Common myeloid progenitor, CD34-positive (primary cell): Measurements from ENCODE around the gene POU2F1.

ENCODE experiments used
- CTCF ChIA-PET: fragments of 350-600 bp; sonication (Branson Sonifier 250); formaldehyde crosslinking; loops from one replicate; lab custom pipeline; 2021; ENCODE audit warnings: antibody characterized with exemption; lab: Charles Lee
- POLR2A ChIA-PET: fragments of 350-600 bp; sonication (Branson Sonifier 250); formaldehyde crosslinking; loops from one replicate; lab custom pipeline; 2021; ENCODE audit warnings: antibody characterized with exemption; lab: Charles Lee
- DNase-seq, 3 donors: peaks; one replicate each; pipeline versions ENCODE4 v3.0.0 to v3.0.0-alpha.2; 2013
- H3K27ac ChIP-seq, 2 experiments: 1 replicate in 1 of 2; 2 replicates in 1 of 2; pipeline ENCODE4 v1.7.0; 2013; ENCODE audit warnings: inconsistent platforms in 2 of 2, low read length in 2 of 2, mild to moderate bottlenecking in 2 of 2, low read depth in 1 of 2, moderate library complexity in 1 of 2; ENCODE audit not compliant: severe bottlenecking in 2 of 2, insufficient read depth in 1 of 2, poor library complexity in 1 of 2
- H3K27me3 ChIP-seq, 5 experiments: replicated peaks in 2 of 5; 1 replicate in 3 of 5; 2 replicates in 2 of 5; pipeline versions ENCODE4 v1.6.1 to v1.7.0; 2013; ENCODE audit warnings: low read length in 4 of 5, mild to moderate bottlenecking in 2 of 5, moderate library complexity in 2 of 5, inconsistent platforms in 1 of 5; ENCODE audit not compliant: insufficient read depth in 5 of 5, control insufficient read depth in 4 of 5
- H3K36me3 ChIP-seq, 4 experiments: 1 replicate in 2 of 4; 2 replicates in 2 of 4; pipeline versions ENCODE4 v1.6.1 to v1.7.0; 2013; ENCODE audit warnings: low read length in 3 of 4, control low read depth in 1 of 4, mild to moderate bottlenecking in 1 of 4; ENCODE audit not compliant: control insufficient read depth in 4 of 4, insufficient read depth in 4 of 4
- H3K4me1 ChIP-seq, 4 experiments: 1 replicate in 3 of 4; 2 replicates in 1 of 4; pipeline versions ENCODE4 v1.6.1 to v1.7.1; 2013; ENCODE audit warnings: low read length in 3 of 4, mild to moderate bottlenecking in 3 of 4, control low read depth in 1 of 4, inconsistent platforms in 1 of 4, moderate library complexity in 1 of 4; ENCODE audit not compliant: control insufficient read depth in 4 of 4, insufficient read depth in 4 of 4; ENCODE audit errors: control extremely low read depth in 1 of 4
- H3K4me3 ChIP-seq, 7 experiments: 1 replicate in 4 of 7; 2 replicates in 3 of 7; pipeline versions ENCODE4 v1.5.1 to v1.7.0; 2013; ENCODE audit warnings: mild to moderate bottlenecking in 7 of 7, low read length in 6 of 7, moderate library complexity in 6 of 7, inconsistent platforms in 2 of 7, low read depth in 2 of 7, control low read depth in 1 of 7; ENCODE audit not compliant: insufficient read depth in 4 of 7, control insufficient read depth in 1 of 7; ENCODE audit errors: extremely low read depth in 1 of 7
- H3K9me3 ChIP-seq, 5 experiments: 1 replicate in 4 of 5; 2 replicates in 1 of 5; pipeline versions ENCODE4 v1.6.1 to v1.7.1; 2013; ENCODE audit warnings: low read length in 4 of 5, mild to moderate bottlenecking in 2 of 5, inconsistent platforms in 1 of 5, low read depth in 1 of 5, moderate library complexity in 1 of 5; ENCODE audit not compliant: control insufficient read depth in 4 of 5, insufficient read depth in 2 of 5; ENCODE audit errors: control extremely low read depth in 1 of 5
- WGBS: methylation state at CpG from one replicate; pipeline ENCODE4 v1.1.5; 2013; ENCODE audit not compliant: insufficient coverage; 5-methylcytosine and 5-hydroxymethylcytosine counted together

POU2F1 gene

DNA sequence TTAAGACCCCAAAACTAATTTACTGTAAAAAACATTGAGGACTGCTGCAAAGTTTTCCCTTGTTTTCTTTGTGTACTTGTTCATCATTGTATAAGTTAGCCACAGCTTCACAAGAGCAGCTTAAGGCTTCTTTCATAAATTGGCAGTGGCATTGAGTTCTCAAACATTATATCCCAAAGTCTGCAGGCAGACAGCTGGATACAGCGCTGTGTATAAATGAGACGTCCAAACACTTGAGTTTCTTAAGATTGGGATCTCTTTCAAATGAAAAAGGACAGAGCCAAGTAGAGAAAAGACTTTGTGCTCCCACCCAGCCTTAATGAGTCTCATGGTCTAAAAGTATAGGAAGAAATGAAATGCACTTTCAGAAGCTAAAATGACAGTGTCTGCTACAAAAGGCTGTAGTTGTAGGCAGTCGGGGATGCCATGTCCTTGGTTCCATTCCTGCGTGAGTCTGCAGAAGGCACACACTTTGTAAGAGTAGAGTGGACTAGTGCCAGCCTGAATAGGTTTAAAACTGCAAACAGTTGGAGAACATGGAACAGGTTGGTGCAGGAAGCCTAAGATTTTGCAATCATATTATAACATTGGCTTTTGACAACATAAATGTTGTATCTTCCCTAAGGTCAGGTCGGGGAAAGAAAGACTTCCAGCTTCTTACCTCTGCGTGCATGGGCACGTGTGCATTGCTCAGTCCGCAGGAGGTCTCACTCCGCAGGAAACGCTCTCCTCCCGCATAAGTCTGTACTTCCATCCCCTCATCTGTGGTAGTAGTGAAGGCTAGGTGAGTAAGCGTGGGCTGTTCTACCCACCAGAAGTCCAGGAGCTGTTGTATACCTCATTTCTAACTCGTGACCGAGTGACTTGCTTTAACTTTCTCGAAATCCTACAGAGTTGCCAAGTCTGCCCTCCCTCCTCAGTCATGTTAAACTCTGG lies 203.3 kb downstream of the POU2F1 start:
- H3K9me3 ChIP-seq = no peaks in the 10 kb centered on the region
- peaks cover 0 to 4% (median 1%) of the 10 kb centered on the region in 4 experiments for H3K4me1 ChIP-seq
- POLR2A ChIA-PET = no interaction called here
- H3K27ac ChIP-seq = no peak overlapping the region
- H3K4me3 ChIP-seq = no peak overlapping the region
- WGBS = 89% methylated on average over 13 of the region's 15 CpGs
- peaks cover 2 to 9% (median 3%) of the 10 kb centered on the region in 4 experiments for H3K36me3 ChIP-seq
- no peaks in the 10 kb centered on the region for H3K27me3 ChIP-seq
- no peak for DNase-seq
- CTCF ChIA-PET = interaction anchor here (1.2 to 3.7 kb wide), 3 partner anchors 8 to 156 kb away, joined by 3 to 14 read pairs (median 5); no protein-coding TSS in a partner anchor

DNA sequence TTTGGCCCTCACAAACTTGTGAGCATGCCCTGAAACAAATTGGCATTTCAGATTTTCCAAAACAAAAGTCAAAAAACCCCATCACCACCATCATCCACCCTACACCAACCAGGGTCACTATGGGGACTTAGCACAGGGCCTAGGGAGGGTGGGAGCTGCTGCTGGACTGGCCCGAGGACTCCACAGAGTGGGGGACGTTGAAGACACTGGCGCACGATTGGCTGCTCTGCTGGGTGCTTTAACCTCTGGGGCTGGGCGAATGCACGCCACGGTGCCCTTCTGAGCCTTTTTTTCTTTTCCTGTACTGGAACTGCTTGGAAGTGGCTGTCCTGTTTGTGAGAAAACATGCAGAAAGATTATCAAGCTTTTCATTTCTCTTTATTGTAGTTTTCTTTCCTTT lies 204.8 kb downstream of the POU2F1 start:
- Histone ChIP-seq H3K4me3 (no peak overlapping the region), H3K4me1 (peaks cover 0 to 2% (median under 1%) of the 10 kb centered on the region in 4 experiments), H3K9me3 (no peaks in the 10 kb centered on the region), H3K27ac (no peak overlapping the region), H3K27me3 (no peaks in the 10 kb centered on the region), H3K36me3 (peaks cover 2 to 9% (median 3%) of the 10 kb centered on the region in 4 experiments)
- no peak for DNase-seq
- 94% methylated on average over 5 of the region's 7 CpGs for WGBS
- ChIA-PET CTCF (interaction anchor here (1.0 to 3.7 kb wide), 3 partner anchors 17 to 158 kb away, joined by 3 to 14 read pairs (median 5); no protein-coding TSS in a partner anchor), POLR2A (no interaction called here)

- CTCF ChIA-PET = interaction anchor here (0.7 to 1.5 kb wide), 3 partner anchors 10 to 81 kb away, joined by 3 read pairs; no protein-coding TSS in a partner anchor
- Histone ChIP-seq H3K9me3 (no peaks in the 10 kb centered on the region), H3K27me3 (no peaks in the 10 kb centered on the region), H3K4me1 (no peaks in the 10 kb centered on the region), H3K36me3 (peaks cover 2 to 9% (median 3%) of the 10 kb centered on the region in 4 experiments), H3K4me3 (no peak overlapping the region), H3K27ac (no peak overlapping the region)
- DNase-seq = no peak
- POLR2A ChIA-PET = no interaction called here
- 91% methylated on average over 3 of the region's 4 CpGs for WGBS
These were observed 206.0 kb downstream of the POU2F1 start for GRCh38 chr1:167426716-167427115.

DNA sequence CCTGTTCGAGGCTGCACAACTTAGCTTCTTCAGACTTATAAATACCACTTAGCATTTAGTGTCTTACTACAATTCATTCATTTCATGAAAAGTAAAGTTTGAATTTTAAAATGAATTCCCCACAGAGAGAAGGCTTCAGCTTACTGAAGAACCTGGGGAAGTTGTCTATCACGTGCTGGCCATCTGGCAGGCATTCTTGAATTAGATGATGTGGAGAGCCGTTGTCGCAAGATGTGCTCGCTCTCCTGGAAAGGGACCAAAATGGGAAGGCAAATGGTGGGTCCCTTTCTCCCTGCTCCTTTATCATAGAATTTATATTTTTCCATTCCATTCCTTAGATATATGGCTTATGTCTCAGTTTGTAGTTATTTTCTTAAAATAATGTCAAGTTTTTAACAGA lies 207.2 kb downstream of the POU2F1 start:
- Histone ChIP-seq H3K9me3 (no peaks in the 10 kb centered on the region), H3K36me3 (peaks cover 0 to 6% (median 2%) of the 10 kb centered on the region in 4 experiments), H3K27ac (no peak overlapping the region), H3K27me3 (no peaks in the 10 kb centered on the region), H3K4me3 (no peak overlapping the region), H3K4me1 (no peaks in the 10 kb centered on the region)
- ChIA-PET POLR2A (no interaction called here), CTCF (interaction anchor here (1.5 to 1.7 kb wide), 3 partner anchors 11 to 106 kb away, joined by 3 to 5 read pairs (median 3); no protein-coding TSS in a partner anchor)
- WGBS = 80% methylated on average over 1 of the region's 5 CpGs
- no peak for DNase-seq

GRCh38 chr1:167428395-167428794 lies 207.7 kb downstream of the POU2F1 start:
- CTCF ChIA-PET = interaction anchor here (1.1 to 1.7 kb wide), 3 partner anchors 20 to 260 kb away, joined by 3 to 5 read pairs (median 3); no protein-coding TSS in a partner anchor
- H3K4me3 ChIP-seq = no peak overlapping the region
- H3K4me1 ChIP-seq = no peaks in the 10 kb centered on the region
- POLR2A ChIA-PET = no interaction called here
- no peaks in the 10 kb centered on the region for H3K27me3 ChIP-seq
- H3K27ac ChIP-seq = no peak overlapping the region
- H3K9me3 ChIP-seq = no peaks in the 10 kb centered on the region
- DNase-seq = no peak
- WGBS = no CpG with 5 or more reads among the region's 2 CpGs
- H3K36me3 ChIP-seq = peaks cover 0 to 6% (median 2%) of the 10 kb centered on the region in 4 experiments

- Histone ChIP-seq H3K4me1 (no peaks in the 10 kb centered on the region), H3K27me3 (no peaks in the 10 kb centered on the region), H3K9me3 (no peaks in the 10 kb centered on the region), H3K36me3 (peaks cover 0 to 4% (median 0%) of the 10 kb centered on the region in 4 experiments), H3K4me3 (no peak overlapping the region), H3K27ac (no peak overlapping the region)
- CTCF ChIA-PET = interaction anchor here (1.4 kb wide), 1 partner anchor 106 kb away, joined by 3 read pairs; no protein-coding TSS in a partner anchor
- DNase-seq = no peak
- 100% methylated on average over 1 of the region's 2 CpGs for WGBS
- POLR2A ChIA-PET = interaction anchor here (0.6 kb wide), 1 partner anchor 149 kb away, joined by 3 read pairs; no protein-coding TSS in a partner anchor
These were observed 208.9 kb downstream of the POU2F1 start for GRCh38 chr1:167429612-167430011.
